HG02970 (cell line): ENCODE results near the gene PTK7.
A peak's percentile ranks its signal among the peaks of the same experiment; 100 is the strongest.

Experiments used
- ATAC-seq: cut with Tn5 transposase; IDR thresholded peaks from one replicate; pipeline ENCODE4 v1.9.1; 2021; ENCODE audit warnings: mild to moderate bottlenecking, moderate library complexity, moderate number of reproducible peaks; ENCODE audit not compliant: unreplicated experiment, low FRiP score

The PTK7 gene

DNA sequence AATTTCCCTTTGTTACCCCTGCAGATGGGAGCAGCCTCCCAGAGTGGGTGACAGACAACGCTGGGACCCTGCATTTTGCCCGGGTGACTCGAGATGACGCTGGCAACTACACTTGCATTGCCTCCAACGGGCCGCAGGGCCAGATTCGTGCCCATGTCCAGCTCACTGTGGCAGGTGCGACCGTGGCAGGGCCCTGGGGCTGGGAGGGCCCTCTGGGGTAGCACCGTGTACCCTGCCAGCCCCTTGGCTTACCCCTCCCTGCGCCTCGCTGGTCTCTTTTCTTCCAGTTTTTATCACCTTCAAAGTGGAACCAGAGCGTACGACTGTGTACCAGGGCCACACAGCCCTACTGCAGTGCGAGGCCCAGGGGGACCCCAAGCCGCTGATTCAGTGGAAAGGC is 65.5 kb downstream of the PTK7 start:
- no peak for ATAC-seq

- no peak for ATAC-seq
Observed at GRCh38 chr6:43142101-43142500, 66.0 kb downstream of the PTK7 start.

GRCh38 chr6:43143235-43144128 is 67.4 kb downstream of the PTK7 start:
- no peak for ATAC-seq

DNA sequence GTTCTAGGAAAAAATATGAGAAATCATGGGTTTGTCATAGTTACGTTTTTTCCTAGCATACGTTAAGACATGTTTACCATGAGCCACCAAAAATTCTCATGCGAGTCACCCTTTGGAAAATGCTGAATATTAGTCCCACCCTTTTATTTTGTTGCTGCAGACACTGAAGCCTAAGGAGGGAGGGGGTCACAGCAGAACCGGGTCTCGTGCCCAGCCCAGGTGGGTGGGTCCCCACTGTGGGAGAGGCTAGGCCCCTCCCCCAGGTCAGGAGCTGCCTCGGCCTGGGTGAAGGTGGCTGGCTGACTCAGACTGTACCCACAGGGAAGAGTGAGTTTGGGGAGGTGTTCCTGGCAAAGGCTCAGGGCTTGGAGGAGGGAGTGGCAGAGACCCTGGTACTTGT is 68.8 kb downstream of the PTK7 start:
- no peak for ATAC-seq

- ATAC-seq: no peak
Observed at GRCh38 chr6:43146261-43146660, 70.1 kb downstream of the PTK7 start.

DNA sequence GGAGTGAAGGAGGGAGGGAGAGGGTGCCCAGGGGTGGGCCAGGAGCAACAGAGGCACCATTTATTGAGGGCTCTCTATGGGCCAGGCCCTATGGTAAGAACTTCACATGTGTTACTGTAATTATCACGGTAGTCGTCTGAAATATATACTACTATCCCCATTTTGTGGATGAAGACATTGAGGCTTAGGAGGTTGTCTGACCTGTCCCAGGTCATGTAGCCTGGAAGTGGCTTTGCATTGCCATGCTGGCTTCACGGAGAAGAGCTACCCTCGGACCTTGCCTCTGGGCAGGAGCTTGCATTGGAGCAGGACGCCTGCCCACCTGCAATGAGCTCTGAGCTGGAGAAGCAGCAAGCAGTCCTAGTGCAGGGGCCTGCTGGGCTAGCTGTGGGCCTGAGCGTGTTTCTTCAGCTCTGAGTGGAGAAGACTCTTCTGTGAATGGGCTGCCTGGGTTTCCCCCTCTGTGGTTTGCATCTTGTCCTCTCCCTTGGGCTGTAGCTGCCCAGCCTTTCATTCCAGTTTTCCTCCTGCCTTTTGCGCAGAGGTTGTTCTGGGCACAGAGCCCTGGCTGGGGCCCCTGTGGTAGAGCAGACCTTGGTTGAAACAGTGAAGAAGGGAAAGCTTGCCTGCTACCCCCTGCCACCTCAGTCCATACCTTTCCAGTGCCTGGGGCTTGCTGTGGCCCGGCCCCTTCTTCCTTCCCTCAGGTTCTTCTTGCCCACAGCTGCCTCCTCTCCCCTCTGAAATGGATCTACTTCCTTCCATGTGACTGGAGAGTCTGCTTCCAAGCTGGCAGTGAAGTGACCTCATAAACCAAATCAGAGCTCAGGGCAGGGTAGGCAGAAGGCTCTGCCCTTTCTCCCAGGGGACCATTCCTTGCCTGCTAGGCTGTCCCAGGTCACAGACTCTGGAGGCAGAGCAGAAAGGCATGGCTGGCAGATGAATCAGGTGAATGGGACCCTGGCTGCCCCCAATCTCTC is 70.9 kb downstream of the PTK7 start:
- no peak for ATAC-seq

- no peak for ATAC-seq
Observed at GRCh38 chr6:43147691-43148477, 71.8 kb downstream of the PTK7 start.

GRCh38 chr6:43149265-43149664 is 73.2 kb downstream of the PTK7 start:
- no peak for ATAC-seq

DNA sequence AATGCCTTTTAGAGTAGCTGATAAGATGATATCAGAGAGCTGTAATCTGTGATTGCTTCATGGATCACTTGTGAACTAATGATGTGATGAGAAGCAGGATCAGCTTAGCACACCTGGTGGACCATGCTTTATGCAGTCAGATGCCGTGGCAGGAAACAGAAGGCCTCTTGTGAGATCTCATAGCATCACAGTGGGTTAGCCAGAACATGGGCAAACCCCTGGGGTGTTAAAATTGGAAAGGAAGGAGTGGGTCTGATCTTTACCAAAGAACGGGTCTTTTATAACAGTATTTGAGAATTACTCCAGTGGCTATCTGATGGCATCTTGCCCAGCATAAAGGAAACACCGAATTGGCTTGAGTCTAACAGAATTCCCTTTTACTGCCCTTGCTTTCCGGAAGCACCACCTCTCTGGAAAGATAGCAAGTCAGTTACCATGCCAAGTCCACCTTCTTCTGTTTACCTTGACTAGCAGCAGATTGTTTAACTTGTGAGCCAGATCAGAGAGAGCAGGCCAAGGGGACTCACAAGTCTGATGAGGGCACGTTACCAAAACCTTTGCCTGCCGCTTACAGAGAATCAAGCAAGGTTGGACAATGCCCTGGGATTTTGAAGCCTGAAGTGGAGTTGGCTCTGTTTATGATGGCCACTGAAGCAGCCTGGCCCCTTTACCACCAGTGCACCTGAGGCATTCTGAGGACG is 74.1 kb downstream of the PTK7 start:
- ATAC-seq: no peak

- no peak for ATAC-seq
Observed at GRCh38 chr6:43159599-43159998, 83.5 kb downstream of the PTK7 start.

GRCh38 chr6:43163899-43164298 is 87.8 kb downstream of the PTK7 start:
- no peak for ATAC-seq

DNA sequence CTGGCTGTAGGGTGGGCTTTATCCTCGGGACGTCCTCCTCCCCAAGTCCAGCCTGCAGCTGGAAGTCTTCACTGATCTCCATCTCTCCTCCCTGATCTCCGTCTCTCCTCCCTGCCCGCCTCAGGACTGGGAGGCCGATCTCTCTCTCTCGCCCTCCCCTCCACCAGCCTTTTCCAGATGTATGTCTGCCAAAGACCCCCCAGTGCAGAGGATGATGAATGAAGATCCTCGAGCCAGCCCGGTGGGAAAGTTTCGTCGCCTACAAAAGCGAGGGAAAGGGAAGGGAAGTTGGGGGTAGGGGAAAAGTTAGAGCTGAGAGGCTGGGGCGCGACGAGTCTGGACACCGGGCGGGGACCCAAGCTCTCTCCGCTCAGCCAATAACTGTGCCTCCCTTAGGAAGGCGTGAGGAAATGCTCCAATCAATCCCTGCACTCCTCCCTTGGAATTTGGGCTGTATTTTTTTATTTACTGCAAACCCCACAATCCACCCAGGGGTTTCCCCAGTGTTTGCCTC is 94.4 kb downstream of the PTK7 start:
- no peak for ATAC-seq

- peak; percentile 49 for ATAC-seq
Observed at GRCh38 chr6:43170931-43171706, 95.0 kb downstream of the PTK7 start, which contains the start of gene SRF. SRF (plus strand) TSS chr6:43171269; CDS start chr6:43171657, 388 bp downstream.

DNA sequence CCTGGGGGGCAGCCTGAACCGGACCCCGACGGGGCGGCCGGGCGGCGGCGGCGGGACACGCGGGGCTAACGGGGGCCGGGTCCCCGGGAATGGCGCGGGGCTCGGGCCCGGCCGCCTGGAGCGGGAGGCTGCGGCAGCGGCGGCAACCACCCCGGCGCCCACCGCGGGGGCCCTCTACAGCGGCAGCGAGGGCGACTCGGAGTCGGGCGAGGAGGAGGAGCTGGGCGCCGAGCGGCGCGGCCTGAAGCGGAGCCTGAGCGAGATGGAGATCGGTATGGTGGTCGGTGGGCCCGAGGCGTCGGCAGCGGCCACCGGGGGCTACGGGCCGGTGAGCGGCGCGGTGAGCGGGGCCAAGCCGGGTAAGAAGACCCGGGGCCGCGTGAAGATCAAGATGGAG is 95.6 kb downstream of the PTK7 start:
- no peak for ATAC-seq

GRCh38 chr6:43172104-43173007 is 96.2 kb downstream of the PTK7 start:
- ATAC-seq: no peak

- ATAC-seq: no peak
Observed at GRCh38 chr6:43173591-43174262, 97.6 kb downstream of the PTK7 start.
